Fibroblast of lung (primary cell): ENCODE measurements around the gene QSOX1.

Experiments used
- CTCF ChIP-seq, 2 donors: IDR thresholded peaks in 1 of 2; conservative IDR thresholded peaks in 1 of 2; 1 replicate in 1 of 2; 2 replicates in 1 of 2; pipeline ENCODE4 v1.5.1; 2011 to 2012; ENCODE audit warnings: low read length in 2 of 2, control low read depth in 1 of 2, inconsistent platforms in 1 of 2, low read depth in 1 of 2, mild to moderate bottlenecking in 1 of 2
- EZH2 ChIP-seq: IDR thresholded peaks from 2 replicates; pipeline ENCODE4 v1.5.1; 2012; ENCODE audit warnings: low read length, control low read depth, mild to moderate bottlenecking; ENCODE audit errors: missing control alignments

GRCh38 chr1:180195401-180195800 lies 40.7 kb downstream of the QSOX1 start:
- TF ChIP-seq CTCF (conservative IDR thresholded peaks at IDR 0.05 in 1 of 2, IDR thresholded peaks at IDR 0.05 in 1 of 2; ENCODE audit: low read depth in 1 of 2, low read length in 2 of 2) (no peak), EZH2 (no peak)
